Parathyroid adenoma (tissue), 2 donors: ENCODE measurements around the gene CTDSP1.
A peak's percentile ranks its signal among the peaks of the same experiment; 100 is the strongest.

Experiments used
- H2AFZ ChIP-seq: fragments of 300-600 bp; sonication (generic); one replicate; pipeline ENCODE4 v1.7.0; 2017; ENCODE audit warnings: antibody characterized with exemption, mild to moderate bottlenecking
- H3K27ac ChIP-seq: fragments of 300-600 bp; sonication (generic); one replicate; pipeline ENCODE4 v1.7.0; 2017
- H3K27me3 ChIP-seq: fragments of 300-600 bp; sonication (generic); one replicate; pipeline ENCODE4 v1.7.0; 2017; ENCODE audit warnings: low read length; ENCODE audit not compliant: control insufficient read depth, insufficient read depth
- H3K36me3 ChIP-seq: fragments of 300-600 bp; sonication (generic); one replicate; pipeline ENCODE4 v1.7.0; 2017; ENCODE audit warnings: low read length; ENCODE audit not compliant: control insufficient read depth, insufficient read depth
- H3K4me1 ChIP-seq: fragments of 300-600 bp; sonication (generic); one replicate; pipeline ENCODE4 v1.7.0; 2017; ENCODE audit warnings: control low read depth
- H3K4me2 ChIP-seq: fragments of 300-600 bp; sonication (generic); one replicate; pipeline ENCODE4 v1.7.0; 2017; ENCODE audit warnings: low read length
- H3K4me3 ChIP-seq: fragments of 300-600 bp; sonication (generic); one replicate; pipeline ENCODE4 v1.7.0; 2017; ENCODE audit warnings: low read depth, low read length
- H3K79me2 ChIP-seq: fragments of 300-600 bp; sonication (generic); one replicate; pipeline ENCODE4 v1.7.0; 2017; ENCODE audit warnings: control low read depth
- H3K9ac ChIP-seq: fragments of 300-600 bp; sonication (generic); one replicate; pipeline ENCODE4 v1.7.0; 2017; ENCODE audit warnings: mild to moderate bottlenecking
- H3K9me3 ChIP-seq: fragments of 300-600 bp; sonication (generic); one replicate; pipeline ENCODE4 v1.7.0; 2017; ENCODE audit warnings: low read length; ENCODE audit not compliant: control insufficient read depth
- CTCF ChIP-seq: fragments of 300-600 bp; sonication (generic); IDR thresholded peaks from one replicate; pipeline ENCODE4 v1.7.0; 2017; ENCODE audit warnings: antibody characterized with exemption, mild to moderate bottlenecking
- donor health status: primary hyperparathyroidism.

Gene CTDSP1

GRCh38 chr2:218434456-218434855 lies 34.8 kb downstream of the CTDSP1 start:
- Histone ChIP-seq H3K27ac (no peak overlapping the region), H3K9ac (no peak overlapping the region), H2AFZ (no peak overlapping the region), H3K4me3 (no peak overlapping the region), H3K36me3 (no peaks in the 10 kb centered on the region), H3K9me3 (no peaks in the 10 kb centered on the region), H3K4me1 (no peaks in the 10 kb centered on the region), H3K27me3 (no peaks in the 10 kb centered on the region), H3K79me2 (no peaks in the 10 kb centered on the region), H3K4me2 (no peak overlapping the region)
- no peak for TF ChIP-seq CTCF

GRCh38 chr2:218435003-218435982 lies 35.6 kb downstream of the CTDSP1 start:
- H3K9ac ChIP-seq, result no peak overlapping the region
- H3K27ac ChIP-seq, result no peak overlapping the region
- no peaks in the 10 kb centered on the region for H3K36me3 ChIP-seq
- no peaks in the 10 kb centered on the region for H3K9me3 ChIP-seq
- H3K4me1 ChIP-seq, result no peaks in the 10 kb centered on the region
- no peak overlapping the region for H3K4me2 ChIP-seq
- H3K4me3 ChIP-seq, result no peak overlapping the region
- no peaks in the 10 kb centered on the region for H3K79me2 ChIP-seq
- H3K27me3 ChIP-seq, result no peaks in the 10 kb centered on the region
- TF ChIP-seq CTCF, result no peak
- no peak overlapping the region for H2AFZ ChIP-seq

- H3K79me2 ChIP-seq, result no peaks in the 10 kb centered on the region
- H3K36me3 ChIP-seq, result no peaks in the 10 kb centered on the region
- no peaks in the 10 kb centered on the region for H3K4me1 ChIP-seq
- no peaks in the 10 kb centered on the region for H3K9me3 ChIP-seq
- no peak overlapping the region for H3K27ac ChIP-seq
- TF ChIP-seq CTCF, result no peak
- H3K4me3 ChIP-seq, result no peak overlapping the region
- no peaks in the 10 kb centered on the region for H3K27me3 ChIP-seq
- H3K9ac ChIP-seq, result no peak overlapping the region
- no peak overlapping the region for H2AFZ ChIP-seq
- no peak overlapping the region for H3K4me2 ChIP-seq
Measured at GRCh38 chr2:218436992-218437391, 37.3 kb downstream of the CTDSP1 start.

GRCh38 chr2:218437969-218438368 lies 38.3 kb downstream of the CTDSP1 start:
- no peak for TF ChIP-seq CTCF
- Histone ChIP-seq H3K27me3 (no peaks in the 10 kb centered on the region), H3K79me2 (no peaks in the 10 kb centered on the region), H3K9ac (no peak overlapping the region), H3K4me1 (no peaks in the 10 kb centered on the region), H3K9me3 (no peaks in the 10 kb centered on the region), H3K4me3 (no peak overlapping the region), H3K36me3 (no peaks in the 10 kb centered on the region), H2AFZ (no peak overlapping the region), H3K4me2 (no peak overlapping the region), H3K27ac (no peak overlapping the region)

- no peak overlapping the region for H3K27ac ChIP-seq
- H3K27me3 ChIP-seq, result no peaks in the 10 kb centered on the region
- no peak overlapping the region for H3K4me3 ChIP-seq
- no peak overlapping the region for H3K9ac ChIP-seq
- H3K36me3 ChIP-seq, result no peaks in the 10 kb centered on the region
- H3K4me2 ChIP-seq, result no peak overlapping the region
- H3K4me1 ChIP-seq, result peaks cover 2% of the 10 kb centered on the region
- H3K79me2 ChIP-seq, result no peaks in the 10 kb centered on the region
- no peak for TF ChIP-seq CTCF
- H3K9me3 ChIP-seq, result no peaks in the 10 kb centered on the region
- peak overlapping the region; percentile 22 for H2AFZ ChIP-seq
Measured at GRCh38 chr2:218438596-218438995, 38.9 kb downstream of the CTDSP1 start.
